Measurements from ENCODE around the gene MYBPC1. TPM values are rescaled to one million over a fixed set of nuclear protein-coding genes. Genes with fewer than 3 reads are reported as not detected.
"Not testable (repeated sequence)": the region's sequence is repeated elsewhere in the genome, so short reads cannot be mapped to it uniquely, and the experiment has no call there.

MYBPC1 gene
- total RNA-seq, 2 donors from 2014 or later: 171 to 302 TPM

GRCh38 chr12:101732318-101732717 lies 137.5 kb downstream of the MYBPC1 start:
- H3K4me1 ChIP-seq (replicated peaks): no peaks in the 10 kb centered on the region
- no peaks in the 10 kb centered on the region for H3K27me3 ChIP-seq (replicated peaks; ENCODE audit: insufficient read depth)
- intact Hi-C loops (cut with DNase I): no loop called here
- no peak overlapping the region for H3K4me3 ChIP-seq
- H3K36me3 ChIP-seq: no peaks in the 10 kb centered on the region
- TF ChIP-seq, protein P1, sequence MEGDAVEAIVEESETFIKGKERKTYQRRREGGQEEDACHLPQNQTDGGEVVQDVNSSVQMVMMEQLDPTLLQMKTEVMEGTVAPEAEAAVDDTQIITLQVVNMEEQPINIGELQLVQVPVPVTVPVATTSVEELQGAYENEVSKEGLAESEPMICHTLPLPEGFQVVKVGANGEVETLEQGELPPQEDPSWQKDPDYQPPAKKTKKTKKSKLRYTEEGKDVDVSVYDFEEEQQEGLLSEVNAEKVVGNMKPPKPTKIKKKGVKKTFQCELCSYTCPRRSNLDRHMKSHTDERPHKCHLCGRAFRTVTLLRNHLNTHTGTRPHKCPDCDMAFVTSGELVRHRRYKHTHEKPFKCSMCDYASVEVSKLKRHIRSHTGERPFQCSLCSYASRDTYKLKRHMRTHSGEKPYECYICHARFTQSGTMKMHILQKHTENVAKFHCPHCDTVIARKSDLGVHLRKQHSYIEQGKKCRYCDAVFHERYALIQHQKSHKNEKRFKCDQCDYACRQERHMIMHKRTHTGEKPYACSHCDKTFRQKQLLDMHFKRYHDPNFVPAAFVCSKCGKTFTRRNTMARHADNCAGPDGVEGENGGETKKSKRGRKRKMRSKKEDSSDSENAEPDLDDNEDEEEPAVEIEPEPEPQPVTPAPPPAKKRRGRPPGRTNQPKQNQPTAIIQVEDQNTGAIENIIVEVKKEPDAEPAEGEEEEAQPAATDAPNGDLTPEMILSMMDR (IDR thresholded peaks at IDR 0.05): no peak
- TF ChIP-seq POLR2A (IDR thresholded peaks at IDR 0.05) (no peak), POLR2AphosphoS5 (IDR thresholded peaks at IDR 0.05) (no peak)
- WGBS: 92% methylated on average over 1 of the region's 1 CpG
- no peak for DNase-seq (ENCODE audit: low spot score)
- no peak overlapping the region for H3K27ac ChIP-seq
- no peaks in the 10 kb centered on the region for H3K9me3 ChIP-seq

GRCh38 chr12:101733166-101733565 lies 138.4 kb downstream of the MYBPC1 start:
- TF ChIP-seq, protein P1 (IDR thresholded peaks at IDR 0.05): no peak
- TF ChIP-seq POLR2AphosphoS5 (IDR thresholded peaks at IDR 0.05) (no peak), POLR2A (IDR thresholded peaks at IDR 0.05) (no peak)
- Histone ChIP-seq H3K4me1 (replicated peaks) (no peaks in the 10 kb centered on the region), H3K27ac (no peak overlapping the region), H3K27me3 (replicated peaks; ENCODE audit: insufficient read depth) (no peaks in the 10 kb centered on the region), H3K36me3 (no peaks in the 10 kb centered on the region), H3K4me3 (no peak overlapping the region), H3K9me3 (no peaks in the 10 kb centered on the region)
- WGBS: 51% methylated on average over 2 of the region's 2 CpGs
- intact Hi-C loops (cut with DNase I): no loop called here
- no peak for DNase-seq (ENCODE audit: low spot score)

- DNase-seq (ENCODE audit: low spot score); intact Hi-C loops (cut with DNase I); H3K27me3 ChIP-seq (replicated peaks; ENCODE audit: insufficient read depth); H3K9me3 ChIP-seq; H3K4me3 ChIP-seq; H3K27ac ChIP-seq; H3K36me3 ChIP-seq; H3K4me1 ChIP-seq (replicated peaks): not testable (repeated sequence)
- 94% methylated on average over 5 of the region's 5 CpGs for WGBS
Observed at GRCh38 chr12:101734482-101734881, 139.7 kb downstream of the MYBPC1 start.

Small RNA genes within 50 kb of the gene (small RNA-seq; reads per million reads assigned to genes)
- gene RNY1P16: 0 reads per million in 2 donors

Other genes starting within 250 kb of the MYBPC1 start
- 10 to 100 TPM; 50.2 to 95.0 TPM for gene ARL1, start 187.2 kb upstream of the MYBPC1 start, total RNA-seq
- gene SPIC, start 119.6 kb upstream of the MYBPC1 start, total RNA-seq: not detected
- 100 to 1,000 TPM; 106 to 129 TPM for gene CHPT1, start 102.7 kb downstream of the MYBPC1 start, total RNA-seq
- gene SYCP3, start 144.5 kb downstream of the MYBPC1 start, total RNA-seq: 10 to 100 TPM in 1 of 2 donors, not detected in 1; 14.0 TPM
- 10 to 100 TPM; 49.9 to 52.7 TPM for gene GNPTAB, start 236.0 kb downstream of the MYBPC1 start, total RNA-seq

All from prostate gland (tissue), 2 donors.